Mammary epithelial cell (primary cell): ENCODE results near the gene ZNF330.

Experiments
- EZH2 ChIP-seq: IDR thresholded peaks from 2 replicates; pipeline ENCODE4 v1.6.1; 2012; ENCODE audit warnings: low read length, inconsistent platforms, borderline replicate concordance
- TF ChIP-seq, protein P1 (sequence below), 2 donors: IDR thresholded peaks in 1 of 2; conservative IDR thresholded peaks in 1 of 2; 2 replicates each; pipeline ENCODE4 v1.5.1; 2011 to 2012; ENCODE audit warnings: inconsistent platforms in 2 of 2, low read length in 2 of 2, mild to moderate bottlenecking in 2 of 2, control low read depth in 1 of 2, low read depth in 1 of 2; ENCODE audit not compliant: insufficient read depth in 1 of 2; ENCODE audit errors: extremely low read depth in 1 of 2

DNA sequence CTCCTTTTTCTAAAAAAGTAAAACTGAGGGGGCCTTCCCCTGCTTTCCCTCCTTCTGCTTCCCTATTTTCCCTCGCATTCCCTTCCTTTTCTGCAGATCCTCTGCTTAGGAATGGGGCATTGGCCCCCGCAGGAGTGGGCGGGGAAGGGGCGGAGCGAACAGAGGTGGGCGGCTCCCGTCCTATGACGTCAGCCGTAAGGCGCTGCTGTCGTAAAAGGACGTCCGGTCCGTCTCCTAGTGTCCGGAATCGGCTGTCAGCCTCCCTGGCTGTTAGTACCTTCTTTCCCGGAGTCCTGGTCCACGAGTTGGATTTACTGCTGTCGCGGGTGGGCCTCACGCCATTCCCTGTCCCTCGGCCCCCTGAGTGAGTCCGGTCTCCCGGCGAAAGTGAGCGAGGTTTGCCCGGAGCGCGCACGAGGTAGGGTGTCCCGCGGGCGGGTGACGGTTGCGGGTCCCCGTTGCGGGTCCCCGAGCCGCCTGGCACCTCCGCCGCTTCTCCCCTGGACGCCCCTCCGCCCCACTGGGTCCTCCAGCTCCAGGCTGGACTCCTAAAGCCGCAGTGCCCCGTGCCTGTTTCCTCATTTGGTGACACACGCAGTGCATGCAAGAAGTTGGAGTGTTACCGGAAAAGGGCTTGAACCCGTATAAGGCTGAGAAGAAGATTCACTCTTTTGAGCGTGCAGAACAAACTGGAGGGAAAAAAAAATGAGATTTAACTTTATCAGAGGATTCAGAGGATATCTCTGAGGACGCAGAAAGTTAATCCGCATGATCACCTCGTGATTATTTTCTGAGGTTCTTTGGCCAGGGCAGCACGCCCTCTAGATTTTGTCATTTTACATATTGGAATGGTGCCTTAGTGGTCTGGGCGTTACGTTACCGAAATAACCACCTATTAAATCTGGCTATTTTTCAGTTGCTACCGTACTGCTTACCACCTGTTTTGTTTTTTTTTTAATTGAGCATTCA, at the start of gene ZNF330:
- TF ChIP-seq, protein P1, sequence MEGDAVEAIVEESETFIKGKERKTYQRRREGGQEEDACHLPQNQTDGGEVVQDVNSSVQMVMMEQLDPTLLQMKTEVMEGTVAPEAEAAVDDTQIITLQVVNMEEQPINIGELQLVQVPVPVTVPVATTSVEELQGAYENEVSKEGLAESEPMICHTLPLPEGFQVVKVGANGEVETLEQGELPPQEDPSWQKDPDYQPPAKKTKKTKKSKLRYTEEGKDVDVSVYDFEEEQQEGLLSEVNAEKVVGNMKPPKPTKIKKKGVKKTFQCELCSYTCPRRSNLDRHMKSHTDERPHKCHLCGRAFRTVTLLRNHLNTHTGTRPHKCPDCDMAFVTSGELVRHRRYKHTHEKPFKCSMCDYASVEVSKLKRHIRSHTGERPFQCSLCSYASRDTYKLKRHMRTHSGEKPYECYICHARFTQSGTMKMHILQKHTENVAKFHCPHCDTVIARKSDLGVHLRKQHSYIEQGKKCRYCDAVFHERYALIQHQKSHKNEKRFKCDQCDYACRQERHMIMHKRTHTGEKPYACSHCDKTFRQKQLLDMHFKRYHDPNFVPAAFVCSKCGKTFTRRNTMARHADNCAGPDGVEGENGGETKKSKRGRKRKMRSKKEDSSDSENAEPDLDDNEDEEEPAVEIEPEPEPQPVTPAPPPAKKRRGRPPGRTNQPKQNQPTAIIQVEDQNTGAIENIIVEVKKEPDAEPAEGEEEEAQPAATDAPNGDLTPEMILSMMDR (conservative IDR thresholded peaks at IDR 0.05 in 1 of 2, IDR thresholded peaks at IDR 0.05 in 1 of 2; ENCODE audit: extremely low read depth in 1 of 2, insufficient read depth in 1 of 2, low read depth in 1 of 2, low read length in 2 of 2), result peak in 1 of 2 donors; percentile 32
- no peak for TF ChIP-seq EZH2
